ENCODE results near the gene GOLGA6A. TPM values are rescaled to one million over a fixed set of nuclear protein-coding genes. Genes with fewer than 3 reads are reported as not detected.

GOLGA6A gene
- total RNA-seq, 6 donors from 2014 or later: 0.30 TPM; not detected in 5

DNA sequence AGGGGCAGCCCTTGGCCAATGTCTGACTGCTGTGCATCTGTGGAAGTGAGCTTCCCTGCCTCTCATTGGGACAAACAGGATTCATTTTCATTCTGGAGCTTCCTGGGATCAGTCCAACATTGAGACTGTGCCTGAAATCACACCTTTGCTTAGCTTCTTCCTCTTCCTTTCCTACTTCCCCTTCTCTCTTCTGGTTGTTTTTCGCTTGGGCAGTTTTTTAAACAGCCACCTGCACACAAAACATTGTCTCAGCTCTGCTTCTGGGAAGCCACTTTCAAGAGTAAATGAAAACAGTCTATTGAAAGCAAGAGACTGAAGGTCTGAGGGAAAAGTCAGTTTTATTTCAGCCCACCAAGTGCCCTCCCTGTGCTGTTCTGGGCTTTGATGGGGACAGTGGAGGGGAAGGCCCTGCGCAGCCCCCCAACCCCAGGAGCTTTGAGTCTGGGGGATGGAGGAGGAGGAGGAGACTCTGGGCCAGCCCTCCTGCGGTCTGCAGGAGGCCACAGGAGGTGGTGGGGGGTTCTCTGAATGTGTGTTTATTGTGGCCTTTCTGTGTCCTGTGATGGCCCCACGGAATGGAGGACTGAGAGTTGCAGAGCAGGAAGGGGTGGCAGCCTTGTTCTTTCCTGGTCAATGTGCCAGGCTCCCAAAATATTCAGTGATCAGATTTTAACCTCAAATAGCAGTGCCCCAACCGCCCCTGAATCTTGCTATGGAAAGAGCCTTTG lies 40.2 kb upstream of the GOLGA6A start:
- ATAC-seq (ENCODE audit: low FRiP score in 2 of 2) (no peak), DNase-seq (no peak)
- TF ChIP-seq POLR2AphosphoS5 (IDR thresholded peaks at IDR 0.05): no peak
- no peak for TF ChIP-seq EP300 (IDR thresholded peaks at IDR 0.05)
- TF ChIP-seq, protein P1, sequence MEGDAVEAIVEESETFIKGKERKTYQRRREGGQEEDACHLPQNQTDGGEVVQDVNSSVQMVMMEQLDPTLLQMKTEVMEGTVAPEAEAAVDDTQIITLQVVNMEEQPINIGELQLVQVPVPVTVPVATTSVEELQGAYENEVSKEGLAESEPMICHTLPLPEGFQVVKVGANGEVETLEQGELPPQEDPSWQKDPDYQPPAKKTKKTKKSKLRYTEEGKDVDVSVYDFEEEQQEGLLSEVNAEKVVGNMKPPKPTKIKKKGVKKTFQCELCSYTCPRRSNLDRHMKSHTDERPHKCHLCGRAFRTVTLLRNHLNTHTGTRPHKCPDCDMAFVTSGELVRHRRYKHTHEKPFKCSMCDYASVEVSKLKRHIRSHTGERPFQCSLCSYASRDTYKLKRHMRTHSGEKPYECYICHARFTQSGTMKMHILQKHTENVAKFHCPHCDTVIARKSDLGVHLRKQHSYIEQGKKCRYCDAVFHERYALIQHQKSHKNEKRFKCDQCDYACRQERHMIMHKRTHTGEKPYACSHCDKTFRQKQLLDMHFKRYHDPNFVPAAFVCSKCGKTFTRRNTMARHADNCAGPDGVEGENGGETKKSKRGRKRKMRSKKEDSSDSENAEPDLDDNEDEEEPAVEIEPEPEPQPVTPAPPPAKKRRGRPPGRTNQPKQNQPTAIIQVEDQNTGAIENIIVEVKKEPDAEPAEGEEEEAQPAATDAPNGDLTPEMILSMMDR (IDR thresholded peaks at IDR 0.05): no peak
- no peak for TF ChIP-seq POLR2A (IDR thresholded peaks at IDR 0.05)
- Histone ChIP-seq H3K27ac (no peak overlapping the region), H3K36me3 (no peaks in the 10 kb centered on the region), H3K4me1 (peaks cover 3 to 4% (median 4%) of the 10 kb centered on the region in 4 donors), H3K4me3 (no peak overlapping the region), H3K9me3 (no peaks in the 10 kb centered on the region), H3K27me3 (peaks cover 0 to 14% (median 2%) of the 10 kb centered on the region in 4 donors)
- 33 to 54% methylated on average over 3 to 5 of the region's 5 CpGs for WGBS, 2 donors

DNA sequence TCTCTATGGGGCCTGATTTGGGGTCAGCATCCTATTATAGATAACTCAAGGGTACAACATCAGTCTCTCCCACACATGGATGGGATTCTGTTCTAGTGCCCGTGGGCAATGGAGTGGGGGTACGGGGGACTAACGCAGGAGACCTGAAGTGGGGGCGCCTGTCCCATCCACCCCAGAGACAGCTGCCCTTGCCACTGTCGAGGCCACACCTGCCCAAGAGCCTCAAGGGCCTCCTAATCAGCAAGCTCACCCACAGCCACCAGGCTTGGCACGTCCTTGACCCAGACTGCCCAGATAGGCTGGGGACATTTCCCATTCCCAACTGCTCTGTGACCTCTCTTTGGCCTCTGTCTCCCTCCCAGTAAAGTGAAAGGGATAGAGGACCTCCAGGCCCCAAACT lies 39.5 kb upstream of the GOLGA6A start:
- no peak for DNase-seq
- Histone ChIP-seq H3K36me3 (no peaks in the 10 kb centered on the region), H3K27ac (no peak overlapping the region), H3K27me3 (peaks cover 0 to 14% (median 0%) of the 10 kb centered on the region in 4 donors), H3K4me1 (no peaks in the 10 kb centered on the region), H3K9me3 (no peaks in the 10 kb centered on the region), H3K4me3 (no peak overlapping the region)
- TF ChIP-seq POLR2AphosphoS5 (IDR thresholded peaks at IDR 0.05): no peak
- TF ChIP-seq, protein P1 (IDR thresholded peaks at IDR 0.05): no peak
- TF ChIP-seq EP300 (IDR thresholded peaks at IDR 0.05): no peak
- TF ChIP-seq POLR2A (IDR thresholded peaks at IDR 0.05): no peak
- WGBS, 2 donors: 83% methylated on average over 6 of the region's 6 CpGs; no CpG with 5 or more reads in 1 of the 2 donors
- ATAC-seq (ENCODE audit: low FRiP score in 2 of 2): no peak

DNA sequence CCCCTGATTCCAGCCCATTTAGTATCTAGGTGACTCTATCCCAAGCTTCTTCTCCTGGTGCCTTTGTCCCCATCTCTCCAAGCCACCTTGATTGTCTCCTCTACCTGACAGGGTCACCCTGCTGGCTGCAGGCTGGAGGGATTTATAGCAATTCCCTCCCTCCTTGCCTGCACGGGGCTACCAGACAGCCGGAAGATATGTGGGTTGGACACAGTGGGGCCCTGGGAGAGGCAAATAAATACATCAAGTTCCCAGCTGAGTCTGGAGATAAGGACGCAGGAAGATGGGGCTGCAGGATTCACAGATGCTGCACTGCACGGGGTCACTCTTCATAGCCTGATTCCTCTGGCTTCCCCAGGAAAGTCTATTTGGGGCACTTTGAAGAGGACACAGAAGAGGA lies 38.7 kb upstream of the GOLGA6A start:
- no peak overlapping the region for H3K4me3 ChIP-seq
- peaks cover 0 to 14% (median 0%) of the 10 kb centered on the region in 4 donors for H3K27me3 ChIP-seq
- H3K27ac ChIP-seq: no peak overlapping the region
- no peak for DNase-seq
- H3K9me3 ChIP-seq: no peaks in the 10 kb centered on the region
- WGBS, 2 donors: 11 to 53% methylated on average over 4 of the region's 4 CpGs
- no peaks in the 10 kb centered on the region for H3K36me3 ChIP-seq
- H3K4me1 ChIP-seq: no peaks in the 10 kb centered on the region
- no peak for ATAC-seq (ENCODE audit: low FRiP score in 2 of 2)
- TF ChIP-seq POLR2AphosphoS5 (IDR thresholded peaks at IDR 0.05) (no peak), EP300 (IDR thresholded peaks at IDR 0.05) (no peak), POLR2A (IDR thresholded peaks at IDR 0.05) (no peak)
- TF ChIP-seq, protein P1 (IDR thresholded peaks at IDR 0.05): no peak

DNA sequence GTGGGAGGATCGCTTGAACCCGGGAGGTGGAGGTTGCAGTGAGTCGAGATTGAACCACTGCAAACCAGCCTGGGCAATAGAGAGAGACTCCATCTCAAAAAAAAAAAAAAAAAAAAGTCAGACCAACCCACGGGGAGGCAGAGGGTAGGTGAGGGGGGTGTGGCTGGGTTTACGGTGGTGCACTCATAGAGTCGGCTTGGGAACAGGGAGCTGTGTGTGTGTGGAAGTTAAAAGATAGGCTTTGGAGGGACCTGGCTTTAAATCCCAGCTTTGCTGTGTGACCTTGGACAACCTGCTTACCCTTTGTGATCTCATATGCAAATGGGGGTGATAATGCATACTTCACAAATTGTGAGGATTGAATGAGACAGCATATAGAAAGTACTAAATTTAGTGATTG lies 38.1 kb upstream of the GOLGA6A start:
- H3K36me3 ChIP-seq: no peaks in the 10 kb centered on the region

More for the DNA sequence above, 38.1 kb upstream of the GOLGA6A start:
- WGBS, 2 donors: 78 to 80% methylated on average over 6 of the region's 6 CpGs
- TF ChIP-seq EP300 (IDR thresholded peaks at IDR 0.05) (no peak), POLR2AphosphoS5 (IDR thresholded peaks at IDR 0.05) (no peak), POLR2A (IDR thresholded peaks at IDR 0.05) (no peak)
- TF ChIP-seq, protein P1 (IDR thresholded peaks at IDR 0.05): no peak
- H3K27me3 ChIP-seq: peaks cover 0 to 14% (median 0%) of the 10 kb centered on the region in 4 donors
- DNase-seq: no peak
- H3K9me3 ChIP-seq: no peaks in the 10 kb centered on the region
- H3K4me3 ChIP-seq: no peak overlapping the region
- H3K27ac ChIP-seq: no peak overlapping the region
- no peaks in the 10 kb centered on the region for H3K4me1 ChIP-seq
- ATAC-seq (ENCODE audit: low FRiP score in 2 of 2): no peak

Data from upper lobe of left lung (tissue), 6 donors.